Heart left ventricle (tissue), 13 donors: ENCODE data around the gene GANC.

Source experiments
- CTCF ChIP-seq, 12 donors: fragments of 200-600 bp; sonication (generic) in 4 of 12; IDR thresholded peaks; one replicate each; pipeline versions ENCODE4 v1.5.0 to v1.8.0; 2018 to 2022; ENCODE audit warnings: antibody characterized with exemption in 12 of 12, mild to moderate bottlenecking in 5 of 12
- POLR2A ChIP-seq, 2 donors: fragments of 450-650 bp; IDR thresholded peaks; one replicate each; pipeline ENCODE4 v1.6.1; 2017; ENCODE audit warnings: antibody characterized with exemption in 2 of 2, mild to moderate bottlenecking in 2 of 2, moderate library complexity in 2 of 2
- donor health status: ischemic (EF 13 %, LVEDD 7.1; RV severe dilation, severe dysfunction).
- donor health status: DM: no; HTN: yes; CAD: no.
- donor health status: DM: no; HTN: no; CAD: no.
- donor health status: ischemic (EF 25% LVEDD 6.9; RV normal size, moderate dysfunction).
- donor health status: ischemic (EF 25% LVEDD 5.7; RV mildly dilated, moderate dysfunction).
- donor health status: ischemic (EF 35%, LVEDD 5.7; RV mildly dilated, moderate dysfunction).
- donor health status: nonischemic (EF 11% LVEDD 7.7; RV severe dilation, severe dysfunction).
- donor health status: DM: yes; HTN: yes; CAD: no.
- donor health status: PGD.
- donor health status: ischemic (EF 29% LVEDD 5.4; RV normal size, mild dysfunction).
- donor health status: nonischemic (EF 23%, LVEDD 6.1; RV moderate dilation, normal function).

- TF ChIP-seq CTCF (IDR thresholded peaks at IDR 0.05), result no peak
- TF ChIP-seq POLR2A (IDR thresholded peaks at IDR 0.05), result no peak
Observed at GRCh38 chr15:42273900-42274701, 1.1 kb downstream of the GANC start.
